HFFc6 (cell line): ENCODE results near the gene CEP63. TPM values are rescaled to one million over a fixed set of nuclear protein-coding genes. Genes with fewer than 3 reads are reported as not detected.

ENCODE experiments used
- DNase-seq: peaks from one replicate; pipeline ENCODE4 v3.0.0-alpha.2; 2018
- H3K27ac Mint-ChIP-seq: 2 replicates; pipeline ENCODE4 v1.8.0; 2020; ENCODE audit warnings: mild to moderate bottlenecking, mixed read lengths
- H3K27me3 Mint-ChIP-seq: 2 replicates; pipeline ENCODE4 v1.8.0; 2021; ENCODE audit warnings: mild to moderate bottlenecking, moderate library complexity, mixed read lengths; ENCODE audit not compliant: insufficient read depth
- H3K36me3 Mint-ChIP-seq: 2 replicates; pipeline ENCODE4 v1.8.0; 2021; ENCODE audit warnings: low read depth, mixed read lengths
- H3K4me1 Mint-ChIP-seq: 2 replicates; pipeline ENCODE4 v1.8.0; 2020; ENCODE audit warnings: low read depth, mixed read lengths
- H3K4me3 Mint-ChIP-seq: 2 replicates; pipeline ENCODE4 v1.8.0; 2020; ENCODE audit warnings: mild to moderate bottlenecking, moderate library complexity, mixed read lengths
- H3K9me3 Mint-ChIP-seq: 2 replicates; pipeline ENCODE4 v1.8.0; 2020; ENCODE audit warnings: mild to moderate bottlenecking, mixed read lengths
- CTCF ChIP-seq: fragments of 200-600 bp; sonication (generic); IDR thresholded peaks from 2 replicates; pipeline ENCODE4 v1.5.0; 2021; ENCODE audit warnings: antibody characterized with exemption, mild to moderate bottlenecking
- total RNA-seq, 6 experiments: library from RNA; stranded (reverse); fragmentation: NEBNext Ultra II Directional; extraction: Animal tissue kit (Norgen Biotek cat#: 25700); gene quantifications; 2 replicates in 1 of 6; 3 replicates in 5 of 6; pipeline ENCODE4 v1.2.3, GENCODE V29; 2021

Gene CEP63
- total RNA-seq, 6 experiments from 2014 or later, result 17.3 to 23.3 (median 21.3) TPM

DNA sequence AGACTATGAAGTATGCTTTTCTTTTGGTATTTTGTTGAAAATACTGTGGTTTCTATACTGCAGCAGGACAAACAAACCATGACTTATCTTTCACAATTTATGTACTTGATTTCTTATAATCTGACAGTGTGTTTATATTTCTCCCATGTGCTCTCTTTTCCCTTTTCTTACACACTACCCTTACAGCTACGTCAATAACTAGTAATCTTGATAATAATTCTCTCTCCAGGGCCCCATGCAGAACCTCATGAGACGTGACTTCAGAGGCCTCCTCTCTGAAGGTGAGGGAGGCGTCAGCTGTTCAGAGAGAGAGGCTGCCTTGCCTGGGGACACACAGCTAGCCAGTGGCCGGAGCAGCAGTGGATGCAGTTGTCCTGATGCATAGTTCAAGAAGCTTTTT is 129.1 kb downstream of the CEP63 start:
- Mint-ChIP-seq H3K27ac (no peak overlapping the region), H3K36me3 (no peaks in the 10 kb centered on the region), H3K9me3 (no peaks in the 10 kb centered on the region), H3K4me1 (no peaks in the 10 kb centered on the region), H3K4me3 (no peak overlapping the region), H3K27me3 (peaks cover 17% of the 10 kb centered on the region)
- no peak for TF ChIP-seq CTCF
- no peak for DNase-seq

GRCh38 chr3:134615743-134616142 is 129.9 kb downstream of the CEP63 start:
- TF ChIP-seq CTCF, result no peak
- H3K4me1 Mint-ChIP-seq, result no peaks in the 10 kb centered on the region

GRCh38 chr3:134617608-134618477 is 132.0 kb downstream of the CEP63 start:
- Mint-ChIP-seq H3K4me3 (no peak overlapping the region), H3K27ac (no peak overlapping the region), H3K36me3 (no peaks in the 10 kb centered on the region), H3K9me3 (no peaks in the 10 kb centered on the region), H3K4me1 (peaks cover 10% of the 10 kb centered on the region; the same call in 1 of the 2 replicates), H3K27me3 (peaks cover 6% of the 10 kb centered on the region)
- no peak for DNase-seq
- no peak for TF ChIP-seq CTCF

More at GRCh38 chr3:134615743-134616142, 129.9 kb downstream of the CEP63 start:
- H3K9me3 Mint-ChIP-seq, result no peaks in the 10 kb centered on the region
- DNase-seq, result no peak
- peaks cover 12% of the 10 kb centered on the region for H3K27me3 Mint-ChIP-seq
- no peak overlapping the region for H3K27ac Mint-ChIP-seq
- no peak overlapping the region for H3K4me3 Mint-ChIP-seq
- H3K36me3 Mint-ChIP-seq, result no peaks in the 10 kb centered on the region

GRCh38 chr3:134618478-134619300 is 132.8 kb downstream of the CEP63 start:
- DNase-seq, result no peak
- no peak for TF ChIP-seq CTCF
- Mint-ChIP-seq H3K27ac (no peak overlapping the region), H3K4me3 (no peak overlapping the region), H3K9me3 (no peaks in the 10 kb centered on the region), H3K27me3 (peaks cover 1% of the 10 kb centered on the region; the same call in 1 of the 2 replicates), H3K4me1 (peaks cover 10% of the 10 kb centered on the region; the same call in 1 of the 2 replicates), H3K36me3 (no peaks in the 10 kb centered on the region)

DNA sequence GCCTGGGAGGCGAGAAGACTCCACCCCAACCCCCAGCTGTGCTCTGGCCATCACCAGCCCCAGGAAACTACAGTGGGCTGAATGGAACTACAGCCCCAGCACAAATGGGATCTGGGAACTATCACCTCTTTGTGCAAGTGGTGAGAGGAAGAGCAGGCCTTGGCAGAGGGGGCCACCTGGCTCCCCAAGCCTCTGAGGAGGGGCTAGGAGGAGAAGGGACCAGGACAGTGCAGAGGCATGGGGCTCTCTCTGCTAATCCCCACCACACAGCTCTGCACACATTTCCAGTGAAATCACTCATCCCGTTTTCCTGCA is 133.4 kb downstream of the CEP63 start:
- H3K4me1 Mint-ChIP-seq, result peaks cover 10% of the 10 kb centered on the region; the same call in 1 of the 2 replicates
- no peak overlapping the region for H3K27ac Mint-ChIP-seq
- H3K4me3 Mint-ChIP-seq, result no peak overlapping the region
- H3K9me3 Mint-ChIP-seq, result no peaks in the 10 kb centered on the region
- no peak for DNase-seq
- H3K36me3 Mint-ChIP-seq, result no peaks in the 10 kb centered on the region
- TF ChIP-seq CTCF, result no peak
- H3K27me3 Mint-ChIP-seq, result peaks cover 1% of the 10 kb centered on the region; the same call in 1 of the 2 replicates
